RWPE1 (cell line): ENCODE measurements around the gene CAPN1.

ENCODE experiments used
- CTCF ChIA-PET: fragments of 350-600 bp; sonication (Branson Sonifier 250); formaldehyde crosslinking; extraction: SDS; loops from one replicate; lab custom pipeline; 2021; lab: Yijun Ruan, JAX
- POLR2A ChIA-PET: fragments of 400-600 bp; formaldehyde crosslinking; extraction: SDS; loops from one replicate; lab custom pipeline; 2020; ENCODE audit warnings: antibody characterized with exemption; ENCODE audit not compliant: low non-redundant PET; lab: Yijun Ruan, JAX
- DNase-seq: peaks from one replicate; pipeline ENCODE4 v3.0.0; 2012; ENCODE audit warnings: low spot score
- H3K27ac ChIP-seq: fragments of 450-650 bp; 2 replicates; pipeline ENCODE4 v1.5.1; 2017
- TF ChIP-seq, protein P1 (sequence below): fragments of 450-650 bp; conservative IDR thresholded peaks from 2 replicates; pipeline ENCODE4 v1.5.1; 2017; ENCODE audit warnings: low read depth, mild to moderate bottlenecking

CAPN1 gene

GRCh38 chr11:65213322-65214211, 31.8 kb downstream of the CAPN1 start:
- ChIA-PET POLR2A (no interaction called here), CTCF (no interaction called here)
- TF ChIP-seq, protein P1, sequence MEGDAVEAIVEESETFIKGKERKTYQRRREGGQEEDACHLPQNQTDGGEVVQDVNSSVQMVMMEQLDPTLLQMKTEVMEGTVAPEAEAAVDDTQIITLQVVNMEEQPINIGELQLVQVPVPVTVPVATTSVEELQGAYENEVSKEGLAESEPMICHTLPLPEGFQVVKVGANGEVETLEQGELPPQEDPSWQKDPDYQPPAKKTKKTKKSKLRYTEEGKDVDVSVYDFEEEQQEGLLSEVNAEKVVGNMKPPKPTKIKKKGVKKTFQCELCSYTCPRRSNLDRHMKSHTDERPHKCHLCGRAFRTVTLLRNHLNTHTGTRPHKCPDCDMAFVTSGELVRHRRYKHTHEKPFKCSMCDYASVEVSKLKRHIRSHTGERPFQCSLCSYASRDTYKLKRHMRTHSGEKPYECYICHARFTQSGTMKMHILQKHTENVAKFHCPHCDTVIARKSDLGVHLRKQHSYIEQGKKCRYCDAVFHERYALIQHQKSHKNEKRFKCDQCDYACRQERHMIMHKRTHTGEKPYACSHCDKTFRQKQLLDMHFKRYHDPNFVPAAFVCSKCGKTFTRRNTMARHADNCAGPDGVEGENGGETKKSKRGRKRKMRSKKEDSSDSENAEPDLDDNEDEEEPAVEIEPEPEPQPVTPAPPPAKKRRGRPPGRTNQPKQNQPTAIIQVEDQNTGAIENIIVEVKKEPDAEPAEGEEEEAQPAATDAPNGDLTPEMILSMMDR, result no peak
- DNase-seq, result no peak
- H3K27ac ChIP-seq, result peak overlapping the region; percentile 55

DNA sequence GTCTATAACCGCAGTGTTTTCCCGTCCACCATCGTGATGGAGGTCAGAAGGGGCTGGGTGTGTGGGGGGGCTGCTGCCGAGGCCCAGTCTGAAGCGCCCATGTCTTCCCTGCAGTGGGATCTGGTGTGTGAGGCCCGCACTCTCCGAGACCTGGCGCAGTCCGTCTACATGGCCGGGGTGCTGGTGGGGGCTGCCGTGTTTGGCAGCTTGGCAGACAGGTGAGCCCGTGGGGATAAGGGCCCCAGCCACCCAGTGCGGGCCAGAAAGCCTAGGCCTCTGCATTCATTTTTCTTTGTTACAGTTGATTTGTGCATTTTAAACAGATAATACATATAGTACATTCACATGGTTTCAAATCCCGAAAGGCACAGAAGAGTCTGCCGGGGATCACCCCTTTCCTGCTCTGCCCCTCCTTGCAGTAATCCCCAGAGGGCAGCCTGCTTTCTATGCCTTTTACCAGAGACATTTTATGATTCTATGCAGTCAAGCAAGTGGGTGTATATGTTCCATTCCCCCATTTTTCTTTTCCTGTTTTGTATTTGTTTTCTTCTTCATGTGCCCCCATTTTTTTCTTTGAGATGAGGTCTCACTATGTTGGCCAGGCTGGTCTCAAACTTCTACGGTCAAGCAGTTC, 32.6 kb downstream of the CAPN1 start:
- TF ChIP-seq, protein P1, result no peak
- no peak for DNase-seq
- ChIA-PET POLR2A (no interaction called here), CTCF (no interaction called here)
- H3K27ac ChIP-seq, result peak overlapping the region; percentile 55; the same call in 1 of the 2 replicates

DNA sequence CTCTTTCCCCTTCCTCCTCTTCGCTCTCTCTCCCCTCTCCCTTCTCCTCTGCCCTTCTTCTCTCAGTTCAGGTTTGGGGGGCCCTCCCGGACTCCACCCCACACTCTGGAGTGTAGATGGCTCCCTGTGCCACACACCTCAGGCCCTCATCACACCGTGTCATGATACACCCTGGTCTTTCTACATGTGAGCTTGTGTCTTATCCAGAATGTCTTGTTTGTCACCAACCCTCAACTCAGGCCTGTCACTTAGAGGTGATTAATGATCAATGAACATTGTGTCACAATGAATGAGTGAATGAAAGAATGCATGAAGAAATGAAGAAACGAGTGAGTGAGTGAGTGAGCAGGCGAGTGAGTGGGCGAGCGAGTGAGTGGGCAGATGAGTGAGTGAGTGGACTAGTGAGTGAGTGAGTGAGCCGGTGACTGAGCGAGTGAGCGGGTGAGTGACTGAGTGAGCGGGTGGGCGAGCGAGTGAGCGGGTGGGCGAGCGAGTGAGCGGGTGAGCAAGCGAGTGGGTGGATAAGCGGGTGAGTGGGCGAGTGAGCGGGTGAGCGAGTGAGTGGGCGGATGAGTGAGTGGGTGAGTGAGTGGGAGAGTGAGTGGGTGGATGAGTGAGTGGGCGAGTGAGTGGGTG, 33.8 kb downstream of the CAPN1 start:
- H3K27ac ChIP-seq, result no peak overlapping the region
- TF ChIP-seq, protein P1, result no peak
- CTCF ChIA-PET, result interaction anchor here (0.7 kb wide), 1 partner anchor 21 kb away, joined by 3 read pairs; no protein-coding TSS in a partner anchor
- POLR2A ChIA-PET, result no interaction called here
- no peak for DNase-seq

DNA sequence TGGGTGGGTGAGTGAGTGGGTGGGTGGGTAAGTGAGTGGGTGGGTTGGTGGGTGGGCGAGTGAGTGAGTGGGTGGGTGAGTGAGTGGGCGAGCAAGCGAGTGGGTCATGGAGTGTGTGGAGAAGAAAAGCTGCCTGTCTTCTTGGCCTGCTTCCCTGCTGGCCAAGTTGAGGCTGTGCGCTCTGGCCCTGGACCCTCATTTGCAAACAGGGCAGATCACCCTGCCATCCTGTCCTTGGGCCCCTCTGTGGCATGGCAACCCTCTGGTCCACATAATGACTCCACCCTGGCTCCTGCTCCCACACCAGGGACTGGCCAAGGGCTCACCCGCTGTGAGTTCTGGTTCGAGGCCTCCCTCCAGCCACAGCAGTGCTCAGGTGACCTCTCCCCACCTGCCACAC, 35.1 kb downstream of the CAPN1 start:
- ChIA-PET POLR2A (no interaction called here), CTCF (no interaction called here)
- TF ChIP-seq, protein P1, result no peak
- DNase-seq, result no peak
- no peak overlapping the region for H3K27ac ChIP-seq

DNA sequence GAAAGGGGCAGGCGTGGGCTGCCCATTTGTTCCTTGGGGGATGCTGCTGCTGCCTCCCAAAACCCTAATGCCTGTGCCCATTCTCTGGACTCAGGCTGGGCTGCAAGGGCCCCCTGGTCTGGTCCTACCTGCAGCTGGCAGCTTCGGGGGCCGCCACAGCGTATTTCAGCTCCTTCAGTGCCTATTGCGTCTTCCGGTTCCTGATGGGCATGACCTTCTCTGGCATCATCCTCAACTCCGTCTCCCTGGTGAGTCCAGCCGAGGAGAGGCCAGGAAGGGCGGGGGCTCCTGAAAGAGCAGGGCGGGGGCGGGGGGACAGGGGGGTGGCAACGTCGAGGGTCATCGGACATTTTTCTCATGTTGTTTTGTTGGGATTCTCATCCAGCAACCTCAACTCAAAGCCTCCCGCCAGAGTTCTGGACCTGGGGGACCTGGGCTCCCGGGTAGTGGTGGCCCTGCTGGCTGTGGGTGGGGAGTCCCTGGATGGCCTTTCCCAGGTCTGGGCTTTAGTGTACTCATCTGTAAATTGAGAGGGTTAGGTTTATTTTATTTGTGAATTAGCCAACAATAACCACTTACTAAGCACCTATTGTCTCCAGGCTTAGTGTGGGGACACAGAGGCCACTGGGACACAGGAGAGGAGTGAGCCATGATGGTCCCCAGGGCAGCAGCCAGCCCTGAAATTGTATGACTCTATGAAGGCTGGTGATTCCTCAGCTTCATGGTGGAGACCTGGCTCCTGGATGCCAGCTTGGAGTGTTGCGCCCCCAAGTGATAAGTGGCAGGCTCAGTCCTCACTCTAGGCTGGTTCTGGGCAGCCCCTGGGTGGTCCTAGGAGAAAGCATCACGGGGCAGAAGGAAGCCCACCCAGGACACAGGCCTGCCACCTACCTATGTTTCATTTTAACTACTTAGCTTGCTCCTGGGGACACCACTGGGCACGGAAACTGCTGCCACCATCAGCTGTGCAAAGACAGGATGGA, 36.0 kb downstream of the CAPN1 start:
- CTCF ChIA-PET, result no interaction called here

More for the DNA sequence above, 36.0 kb downstream of the CAPN1 start:
- TF ChIP-seq, protein P1, result no peak
- H3K27ac ChIP-seq, result no peak overlapping the region
- DNase-seq, result no peak
- POLR2A ChIA-PET, result no interaction called here
